Measurements from ENCODE around the gene DOCK2. TPM values are rescaled to one million over a fixed set of nuclear protein-coding genes. Genes with fewer than 3 reads are reported as not detected.

The DOCK2 gene
- total and polyA plus RNA-seq, 2 of the 8 experiments (the other 6 are each of a cell fraction or from before 2014, with no cell fraction given) = 3.9 to 5.7 TPM

GRCh38 chr5:169706071-169706470 lies 69.0 kb downstream of the DOCK2 start:
- H3K79me2 ChIP-seq (ENCODE audit: control insufficient read depth in 1 of 2, insufficient read depth in 2 of 2, low read length in 2 of 2) = no peaks in the 10 kb centered on the region
- no peak overlapping the region for H2BK5ac ChIP-seq (ENCODE audit: low read depth, low read length)
- H3K18ac ChIP-seq (ENCODE audit: extremely low read depth, low read length) = no peak overlapping the region
- no peak overlapping the region for H3K27ac ChIP-seq (ENCODE audit: low read depth, low read length)
- no peak overlapping the region for H2BK20ac ChIP-seq (ENCODE audit: low read length)
- H2BK12ac ChIP-seq (ENCODE audit: low read depth, low read length) = no peak overlapping the region
- no peak overlapping the region for H3K4me3 ChIP-seq (ENCODE audit: extremely low read depth in 1 of 4, insufficient read depth in 2 of 4, low read depth in 3 of 4, low read length in 4 of 4)
- no peaks in the 10 kb centered on the region for H3K9me3 ChIP-seq (ENCODE audit: insufficient read depth in 2 of 2, low read depth in 1 of 2, low read length in 1 of 2)
- H3K14ac ChIP-seq (ENCODE audit: insufficient read length) = no peak overlapping the region
- H4K8ac ChIP-seq (ENCODE audit: extremely low read depth, insufficient read depth, low read length) = no peak overlapping the region
- no peak overlapping the region for H4K5ac ChIP-seq (ENCODE audit: insufficient read length, low read depth, low read length)
- FAIRE-seq (no peak), DNase-seq (ENCODE audit: low read depth in 1 of 2, low spot score in 2 of 2) (no peak)
- no peaks in the 10 kb centered on the region for H3K4me1 ChIP-seq (replicated peaks in 1 of 4; ENCODE audit: control insufficient read depth in 3 of 4, insufficient read depth in 4 of 4, low read length in 3 of 4)
- H2BK15ac ChIP-seq (ENCODE audit: low read length) = no peak overlapping the region
- H4K20me1 ChIP-seq (replicated peaks in 1 of 2; ENCODE audit: control insufficient read depth in 1 of 2, insufficient read depth in 2 of 2, low read length in 2 of 2) = no peaks in the 10 kb centered on the region
- H3K27me3 ChIP-seq (replicated peaks in 1 of 4; ENCODE audit: control insufficient read depth in 3 of 4, extremely low read depth in 1 of 4, insufficient read depth in 3 of 4, low read length in 3 of 4) = no peaks in the 10 kb centered on the region
- ChIA-PET CTCF (ENCODE audit: partially characterized antibody) (interaction anchor here (1.1 to 6.5 kb wide), 5 partner anchors 8 to 394 kb away, joined by 3 to 40 read pairs (median 4); partner anchors contain the start of gene INSYN2B), POLR2A (ENCODE audit: partially characterized antibody) (no interaction called here)
- no peak overlapping the region for H2BK120ac ChIP-seq (replicated peaks; ENCODE audit: low read depth, low read length)
- H2AK5ac ChIP-seq (ENCODE audit: low read depth, low read length) = no peak overlapping the region
- 76% methylated on average over 1 of the region's 1 CpG; no CpG with 5 or more reads in 1 of the 2 experiments for WGBS, 2 experiments (ENCODE audit: extremely low coverage in 1 of 2, insufficient coverage in 1 of 2, insufficient read length in 1 of 2, insufficient replicate concordance in 2 of 2, low coverage in 1 of 2, low lambda C conversion rate in 2 of 2, missing lambda C conversion rate in 1 of 2)
- H3K56ac ChIP-seq (replicated peaks; ENCODE audit: insufficient read length, low read depth, low read length) = no peak overlapping the region
- H4K91ac ChIP-seq (replicated peaks; ENCODE audit: insufficient read length, low read length) = no peak overlapping the region
- no peak overlapping the region for H2AFZ ChIP-seq (ENCODE audit: low read length)
- H3K23ac ChIP-seq (ENCODE audit: insufficient read length) = no peak overlapping the region
- H3K79me1 ChIP-seq (ENCODE audit: low read depth, low read length) = no peaks in the 10 kb centered on the region
- H3K23me2 ChIP-seq (ENCODE audit: low read depth, low read length) = no peaks in the 10 kb centered on the region
- H3K36me3 ChIP-seq (ENCODE audit: control insufficient read depth in 2 of 4, insufficient read depth in 4 of 4, low read length in 3 of 4) = no peaks in the 10 kb centered on the region
- no peak overlapping the region for H3K4me2 ChIP-seq (ENCODE audit: insufficient read depth in 1 of 2, low read depth in 2 of 2, low read length in 2 of 2)
- no peak overlapping the region for H3K9ac ChIP-seq (replicated peaks in 1 of 4; ENCODE audit: extremely low read depth in 1 of 4, low read depth in 3 of 4, low read length in 3 of 4)
- no peak overlapping the region for H3K4ac ChIP-seq (replicated peaks; ENCODE audit: insufficient read length, low read depth, low read length)
- TF ChIP-seq NANOG (IDR thresholded peaks at IDR 0.05; ENCODE audit: insufficient read depth, low read depth, low read length, poor library complexity, severe bottlenecking) = no peak
- no peak for TF ChIP-seq TEAD4 (IDR thresholded peaks at IDR 0.05; ENCODE audit: low read depth, low read length)
- no peak for TF ChIP-seq POLR2AphosphoS5 (IDR thresholded peaks at IDR 0.05; ENCODE audit: low read depth, low read length)
- no peak for TF ChIP-seq GTF2F1 (IDR thresholded peaks at IDR 0.05; ENCODE audit: borderline replicate concordance, low read depth, low read length)
- no peak for TF ChIP-seq GABPA (IDR thresholded peaks at IDR 0.05; ENCODE audit: borderline replicate concordance, insufficient read depth, low read length)
- TF ChIP-seq CBX5 (IDR thresholded peaks at IDR 0.05; ENCODE audit: low read depth, low read length) = no peak
- no peak for TF ChIP-seq NRF1 (IDR thresholded peaks at IDR 0.05; ENCODE audit: low read depth, low read length)
- TF ChIP-seq RNF2 (IDR thresholded peaks at IDR 0.05; ENCODE audit: borderline replicate concordance, low read depth, low read length, missing control alignments, poor library complexity, severe bottlenecking) = no peak
- TF ChIP-seq ZNF274 (IDR thresholded peaks at IDR 0.05; ENCODE audit: borderline replicate concordance, extremely low read depth, low read length) = no peak
- no peak for TF ChIP-seq KDM1A (IDR thresholded peaks at IDR 0.05; ENCODE audit: borderline replicate concordance, low read length)
- no peak for TF ChIP-seq ATF2 (IDR thresholded peaks at IDR 0.05; ENCODE audit: low read length)
- no peak for TF ChIP-seq SIRT6 (IDR thresholded peaks at IDR 0.05; ENCODE audit: low read length)
- no peak for TF ChIP-seq KDM4A (IDR thresholded peaks at IDR 0.05; ENCODE audit: low read depth, low read length, severe bottlenecking)
